Loucy (cell line): ENCODE data around the gene DOP1A.

ENCODE experiments used
- H2AFZ ChIP-seq: fragments of 200-600 bp; sonication (generic); 2 replicates; pipeline ENCODE4 v1.6.0; 2016; ENCODE audit warnings: antibody characterized with exemption, mild to moderate bottlenecking, low read length, moderate library complexity
- H3F3A ChIP-seq: fragments of 200-600 bp; 2 replicates; pipeline ENCODE4 v1.6.0; 2016; ENCODE audit warnings: antibody characterized with exemption, low read depth, mild to moderate bottlenecking
- H3K27me3 ChIP-seq: fragments of 200-600 bp; sonication (generic); 2 replicates; pipeline ENCODE4 v1.6.1; 2014; ENCODE audit warnings: low read length, mild to moderate bottlenecking; ENCODE audit not compliant: insufficient read depth, poor library complexity, severe bottlenecking
- H3K36me3 ChIP-seq: fragments of 200-600 bp; sonication (generic); 2 replicates; pipeline ENCODE4 v1.6.1; 2016; ENCODE audit warnings: low read length; ENCODE audit not compliant: insufficient read depth
- H3K4me1 ChIP-seq: fragments of 200-600 bp; sonication (generic); 2 replicates; pipeline ENCODE4 v1.5.1; 2014; ENCODE audit warnings: low read length, mild to moderate bottlenecking; ENCODE audit not compliant: insufficient read depth, poor library complexity, severe bottlenecking
- H3K4me2 ChIP-seq: fragments of 200-600 bp; sonication (generic); 2 replicates; pipeline ENCODE4 v1.6.0; 2014; ENCODE audit warnings: antibody characterized with exemption, low read length, low read depth, mild to moderate bottlenecking; ENCODE audit not compliant: poor library complexity, severe bottlenecking
- H3K4me3 ChIP-seq: fragments of 200-600 bp; sonication (generic); 2 replicates; pipeline ENCODE4 v1.5.1; 2014; ENCODE audit warnings: low read length, mild to moderate bottlenecking, mixed read lengths; ENCODE audit not compliant: poor library complexity, severe bottlenecking
- H3K79me2 ChIP-seq: fragments of 200-600 bp; sonication (generic); 2 replicates; pipeline ENCODE4 v1.6.1; 2014; ENCODE audit warnings: low read length; ENCODE audit not compliant: insufficient read depth
- H3K9ac ChIP-seq: fragments of 200-600 bp; sonication (generic); 2 replicates; pipeline ENCODE4 v1.6.0; 2014; ENCODE audit warnings: mild to moderate bottlenecking, low read depth, low read length, moderate library complexity; ENCODE audit not compliant: poor library complexity, severe bottlenecking
- H3K9me2 ChIP-seq: fragments of 200-600 bp; sonication (generic); replicated peaks from 2 replicates; pipeline ENCODE4 v1.6.1; 2016; ENCODE audit warnings: low read depth, low read length, mixed read lengths
- H3K9me3 ChIP-seq: fragments of 200-600 bp; sonication (generic); 2 replicates; pipeline ENCODE4 v1.6.1; 2014; ENCODE audit warnings: mild to moderate bottlenecking, antibody characterized with exemption, low read length, low read depth; ENCODE audit not compliant: insufficient read depth
- H4K20me1 ChIP-seq: fragments of 200-600 bp; sonication (generic); 2 replicates; pipeline ENCODE4 v1.6.0; 2014; ENCODE audit warnings: antibody characterized with exemption, low read length, mild to moderate bottlenecking; ENCODE audit not compliant: insufficient read depth, poor library complexity, severe bottlenecking
- CTCF ChIP-seq: fragments of 200-600 bp; sonication (generic); conservative IDR thresholded peaks from 2 replicates; pipeline ENCODE4 v1.5.1; 2014; ENCODE audit warnings: mild to moderate bottlenecking, antibody characterized with exemption, low read length
- EZH2phosphoT487 ChIP-seq: fragments of 200-600 bp; IDR thresholded peaks from 2 replicates; pipeline ENCODE4 v1.6.1; 2018; ENCODE audit warnings: antibody characterized with exemption, mild to moderate bottlenecking, moderate library complexity, borderline replicate concordance

Gene DOP1A

DNA sequence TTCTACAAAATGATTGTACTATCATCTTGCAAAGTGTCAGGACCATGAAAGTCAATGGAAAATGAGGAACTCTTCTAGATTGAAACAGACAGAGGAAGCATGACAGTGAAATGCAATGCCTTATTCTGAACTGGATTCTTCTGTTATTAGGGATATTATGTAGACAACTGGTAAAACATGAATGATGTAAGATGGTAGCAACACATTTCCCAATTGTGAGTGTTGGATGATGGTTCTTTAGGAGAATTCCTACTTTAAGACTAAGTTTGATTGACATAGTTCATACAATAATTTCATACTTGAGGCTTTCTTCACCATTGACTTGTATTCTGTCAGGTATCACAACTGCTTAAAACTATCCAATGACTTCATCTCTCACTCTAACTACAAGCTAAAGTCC, 6.3 kb upstream of the DOP1A start:
- Histone ChIP-seq H3K79me2 (peaks cover 13% of the 10 kb centered on the region), H3K9ac (no peak overlapping the region), H3K9me3 (no peaks in the 10 kb centered on the region), H2AFZ (no peak overlapping the region), H3K27me3 (no peaks in the 10 kb centered on the region), H3K9me2 (no peaks in the 10 kb centered on the region), H3F3A (no peaks in the 10 kb centered on the region), H3K36me3 (no peaks in the 10 kb centered on the region; the same call in 1 of the 2 replicates), H3K4me2 (peak overlapping the region; percentile 22), H3K4me1 (peaks cover 34% of the 10 kb centered on the region), H4K20me1 (no peaks in the 10 kb centered on the region), H3K4me3 (no peak overlapping the region)
- TF ChIP-seq CTCF: no peak
- TF ChIP-seq EZH2phosphoT487: no peak

DNA sequence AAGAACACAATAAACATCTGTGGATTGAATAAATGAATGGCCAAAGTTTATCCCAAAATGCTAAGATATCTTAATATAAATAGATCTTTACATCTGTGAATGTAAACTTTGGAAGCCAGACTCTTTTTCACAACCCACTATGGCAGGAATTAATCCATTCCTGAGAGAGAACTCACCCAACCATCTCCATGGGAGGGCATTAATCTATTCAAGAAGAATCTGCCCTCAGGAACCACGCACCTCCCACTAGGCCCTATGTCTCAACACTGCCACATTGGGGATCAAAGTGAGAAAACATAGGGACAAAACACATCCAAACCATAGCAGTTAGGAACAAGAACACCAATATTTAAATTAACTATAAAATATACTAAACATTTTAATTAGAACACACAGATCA, 5.2 kb upstream of the DOP1A start:
- H3K4me3 ChIP-seq: no peak overlapping the region
- no peaks in the 10 kb centered on the region for H4K20me1 ChIP-seq
- TF ChIP-seq EZH2phosphoT487: no peak
- TF ChIP-seq CTCF: no peak
- no peaks in the 10 kb centered on the region for H3K36me3 ChIP-seq
- no peak overlapping the region for H3K9ac ChIP-seq
- H3F3A ChIP-seq: no peaks in the 10 kb centered on the region
- H3K4me2 ChIP-seq: peak overlapping the region; percentile 43
- no peaks in the 10 kb centered on the region for H3K9me3 ChIP-seq
- H3K4me1 ChIP-seq: peaks cover 36% of the 10 kb centered on the region
- peaks cover 13% of the 10 kb centered on the region for H3K79me2 ChIP-seq
- no peak overlapping the region for H2AFZ ChIP-seq
- no peaks in the 10 kb centered on the region for H3K9me2 ChIP-seq
- H3K27me3 ChIP-seq: no peaks in the 10 kb centered on the region

- Histone ChIP-seq H3K79me2 (peaks cover 32% of the 10 kb centered on the region), H3K9me2 (no peaks in the 10 kb centered on the region), H3K9ac (peak within 1 kb of the TSS; percentile 78), H3K36me3 (no peaks in the 10 kb centered on the region), H3K4me2 (peak within 1 kb of the TSS; percentile 94), H3K27me3 (no peaks in the 10 kb centered on the region), H2AFZ (peak within 1 kb of the TSS; percentile 98), H4K20me1 (no peaks in the 10 kb centered on the region), H3K4me1 (peaks cover 59% of the 10 kb centered on the region), H3K4me3 (peak within 1 kb of the TSS; percentile 88), H3K9me3 (no peaks in the 10 kb centered on the region), H3F3A (no peaks in the 10 kb centered on the region)
- peak; percentile 85 for TF ChIP-seq CTCF
- TF ChIP-seq EZH2phosphoT487: no peak
Observed at GRCh38 chr6:83065511-83066192, 1.8 kb upstream of the DOP1A start, which contains the start of gene UBE3D. Gene UBE3D (minus strand): TSS chr6:83065841. CDS start chr6:83065718, 123 bp downstream.
